IPS DF 4.7 (cell line): Measurements from ENCODE around the gene SLAMF7.

Source experiments
- DNase-seq: peaks from one replicate; pipeline ENCODE4 v3.0.0-alpha.2; 2013; ENCODE audit warnings: low spot score; ENCODE audit errors: extremely low read depth

The SLAMF7 gene

DNA sequence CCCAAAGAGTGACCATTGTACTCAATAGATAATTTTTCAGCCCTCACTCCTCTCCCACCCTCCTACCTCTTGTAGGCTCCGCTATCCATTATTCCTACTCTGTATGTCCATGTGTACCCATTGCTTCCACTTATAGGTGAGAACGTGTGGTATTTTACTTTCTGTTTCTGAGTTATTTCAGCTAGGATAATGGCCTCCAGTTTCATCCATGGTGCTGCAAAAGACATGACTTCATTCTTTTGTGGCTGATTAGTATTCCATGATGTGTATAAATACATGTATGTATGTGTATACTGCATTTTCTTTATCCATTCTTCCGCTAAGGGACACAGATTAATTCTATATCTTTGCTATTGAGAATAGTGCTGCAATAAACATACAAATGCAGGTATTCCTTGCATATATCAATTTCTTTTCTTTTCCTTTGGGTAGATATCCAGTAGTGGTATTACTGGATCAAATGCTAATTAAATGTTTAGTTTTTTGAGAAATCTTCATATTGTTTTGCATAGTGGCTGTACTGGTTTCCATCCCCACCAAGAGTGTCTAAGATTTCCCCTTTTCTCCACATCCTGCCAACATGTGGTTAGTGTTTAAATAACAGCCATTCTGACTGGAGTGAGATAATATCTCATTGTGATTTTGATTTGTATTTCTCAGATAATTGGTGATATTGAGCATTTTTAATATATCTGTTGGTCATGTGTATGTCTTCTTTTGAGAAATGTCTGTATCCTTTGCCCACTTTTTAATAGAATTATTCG lies 61.8 kb downstream of the SLAMF7 start:
- DNase-seq, result no peak

DNA sequence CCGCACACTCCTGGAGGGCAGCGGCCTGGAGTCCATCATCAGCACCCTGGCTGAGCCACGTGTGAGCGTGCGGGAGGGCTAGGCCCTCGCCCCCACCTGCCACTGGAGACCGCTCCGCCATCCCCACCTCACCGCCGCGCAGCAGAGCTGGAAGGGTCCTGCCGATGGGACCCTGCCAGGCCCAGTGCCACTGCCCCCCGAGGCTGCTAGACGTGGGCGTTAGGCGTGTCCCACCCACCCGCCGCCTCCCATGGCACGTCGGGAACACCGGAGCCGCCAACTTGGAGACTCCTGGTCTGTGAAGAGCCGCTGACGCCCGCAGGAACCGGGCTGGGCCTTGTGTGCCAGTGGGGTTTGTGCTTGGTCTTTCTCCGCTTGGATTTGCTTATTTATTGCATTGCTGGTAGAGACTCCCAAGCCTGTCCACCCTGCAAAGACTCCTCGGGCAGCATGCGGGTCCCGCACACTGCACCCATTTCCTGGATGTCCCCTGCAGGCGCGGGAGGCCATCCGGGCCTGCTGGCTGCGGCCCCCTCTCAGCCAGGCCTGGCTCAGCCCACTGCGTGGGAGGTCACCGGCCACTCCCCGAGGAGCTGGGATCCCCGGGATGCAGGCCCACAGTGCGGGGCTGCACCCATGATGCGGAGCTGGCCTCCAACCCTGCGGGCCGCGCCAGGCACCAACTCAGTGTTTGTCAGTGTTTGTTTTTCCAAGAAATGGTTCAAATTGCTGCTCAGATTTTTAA lies 63.0 kb downstream of the SLAMF7 start:
- DNase-seq, result no peak
